Measurements from ENCODE around the gene PRDM2.

The PRDM2 gene

GRCh38 chr1:13819642-13820041 lies 119.7 kb downstream of the PRDM2 start:
- in situ Hi-C loops (cut with MboI; ENCODE audit: low sequenced_read_pairs, unreplicated experiment) = loop anchor here (10.0 kb wide), 1 partner anchor 135 kb away; no protein-coding TSS in a partner anchor
- DNase-seq (ENCODE audit: low spot score) = no peak

GRCh38 chr1:13820055-13820454 lies 120.1 kb downstream of the PRDM2 start:
- DNase-seq (ENCODE audit: low spot score) = no peak
- in situ Hi-C loops (cut with MboI; ENCODE audit: low sequenced_read_pairs, unreplicated experiment) = loop anchor here (10.0 kb wide), 1 partner anchor 135 kb away; no protein-coding TSS in a partner anchor
- TF ChIP-seq CTCF (IDR thresholded peaks at IDR 0.05; ENCODE audit: borderline replicate concordance, control extremely low read depth, extremely low read depth, insufficient read depth, missing control alignments) = no peak

More at GRCh38 chr1:13819642-13820041, 119.7 kb downstream of the PRDM2 start:
- no peak for TF ChIP-seq CTCF (IDR thresholded peaks at IDR 0.05; ENCODE audit: borderline replicate concordance, control extremely low read depth, extremely low read depth, insufficient read depth, missing control alignments)

- in situ Hi-C loops (cut with MboI; ENCODE audit: low sequenced_read_pairs, unreplicated experiment) = loop anchor here (10.0 kb wide), 1 partner anchor 134 kb away; no protein-coding TSS in a partner anchor
- TF ChIP-seq CTCF (IDR thresholded peaks at IDR 0.05; ENCODE audit: borderline replicate concordance, control extremely low read depth, extremely low read depth, insufficient read depth, missing control alignments) = no peak
- DNase-seq (ENCODE audit: low spot score) = no peak
These were observed 120.5 kb downstream of the PRDM2 start for GRCh38 chr1:13820456-13820855.

GRCh38 chr1:13823126-13823880 lies 123.3 kb downstream of the PRDM2 start:
- peak; percentile 6 for DNase-seq (ENCODE audit: low spot score)
- no peak for TF ChIP-seq CTCF (IDR thresholded peaks at IDR 0.05; ENCODE audit: borderline replicate concordance, control extremely low read depth, extremely low read depth, insufficient read depth, missing control alignments)
- in situ Hi-C loops (cut with MboI; ENCODE audit: low sequenced_read_pairs, unreplicated experiment) = loop anchor here (10.0 kb wide), 1 partner anchor 131 kb away; no protein-coding TSS in a partner anchor

- TF ChIP-seq CTCF (IDR thresholded peaks at IDR 0.05; ENCODE audit: borderline replicate concordance, control extremely low read depth, extremely low read depth, insufficient read depth, missing control alignments) = no peak
- DNase-seq (ENCODE audit: low spot score) = peak; percentile 6
- in situ Hi-C loops (cut with MboI; ENCODE audit: low sequenced_read_pairs, unreplicated experiment) = loop anchor here (10.0 kb wide), 1 partner anchor 131 kb away; no protein-coding TSS in a partner anchor
These were observed 123.9 kb downstream of the PRDM2 start for GRCh38 chr1:13823936-13824335.

GRCh38 chr1:13824626-13825025 lies 124.6 kb downstream of the PRDM2 start:
- in situ Hi-C loops (cut with MboI; ENCODE audit: low sequenced_read_pairs, unreplicated experiment) = loop anchor here (10.0 kb wide), 1 partner anchor 130 kb away; no protein-coding TSS in a partner anchor
- DNase-seq (ENCODE audit: low spot score) = peak; percentile 5
- no peak for TF ChIP-seq CTCF (IDR thresholded peaks at IDR 0.05; ENCODE audit: borderline replicate concordance, control extremely low read depth, extremely low read depth, insufficient read depth, missing control alignments)

All from GM13976 (cell line).